HepG2 (cell line): Measurements from ENCODE around the gene URGCP. TPM values are rescaled to one million over a fixed set of nuclear protein-coding genes. Genes with fewer than 3 reads are reported as not detected.

Experiments
- CCAR2 ChIP-seq: fragments of 200-400 bp; formaldehyde crosslinking; optimal IDR thresholded peaks from 2 replicates; pipeline ENCODE3; 2018; ENCODE audit warnings: low read depth, mild to moderate bottlenecking, low read length, moderate library complexity
- CSRNP2 ChIP-seq: sonication (generic); formaldehyde crosslinking; conservative IDR thresholded peaks from 2 replicates; pipeline ENCODE4 v1.8.0; 2022; ENCODE audit warnings: low read depth, missing genetic modification reagents
- CTCF ChIP-seq: sonication (generic); formaldehyde crosslinking; IDR thresholded peaks from 2 replicates; pipeline ENCODE4 v1.5.0; 2020; ENCODE audit warnings: mild to moderate bottlenecking, missing genetic modification reagents, moderate library complexity
- DBP ChIP-seq: sonication (generic); formaldehyde crosslinking; IDR thresholded peaks from 2 replicates; pipeline ENCODE4 v1.4.0; 2020; ENCODE audit warnings: missing genetic modification reagents; ENCODE audit errors: not compliant biosample characterization
- EP300 ChIP-seq, 3 experiments: sonication (generic) in 1 of 3; formaldehyde crosslinking in 1 of 3; IDR thresholded peaks; 2 replicates each; pipeline versions ENCODE4 v1.5.1 to v1.6.1; 2011 to 2020; ENCODE audit warnings: low read depth in 2 of 3, low read length in 2 of 3, borderline replicate concordance in 1 of 3, improper control_type of control experiment in 1 of 3, mild to moderate bottlenecking in 1 of 3, missing genetic modification reagents in 1 of 3, moderate library complexity in 1 of 3
- GATA4 ChIP-seq: sonication (generic); IDR thresholded peaks from 2 replicates; pipeline ENCODE4 v1.6.1; 2016; ENCODE audit warnings: antibody characterized with exemption, low read depth, borderline replicate concordance
- GRHL1 ChIP-seq: sonication (generic); formaldehyde crosslinking; conservative IDR thresholded peaks from 2 replicates; pipeline ENCODE4 v1.8.0; 2022; ENCODE audit warnings: missing genetic modification reagents
- HDAC1 ChIP-seq: sonication (generic); formaldehyde crosslinking; IDR thresholded peaks from 2 replicates; pipeline ENCODE4 v1.5.1; 2020; ENCODE audit warnings: mild to moderate bottlenecking, missing genetic modification reagents
- MXD1 ChIP-seq: sonication (generic); formaldehyde crosslinking; IDR thresholded peaks from 2 replicates; pipeline ENCODE4 v1.4.0; 2020; ENCODE audit warnings: mild to moderate bottlenecking, missing genetic modification reagents
- NKX3-1 ChIP-seq: sonication (generic); formaldehyde crosslinking; IDR thresholded peaks from 2 replicates; pipeline ENCODE4 v1.5.0; 2020; ENCODE audit warnings: missing genetic modification reagents
- NR2F2 ChIP-seq: IDR thresholded peaks from 2 replicates; pipeline ENCODE4 v1.6.1; 2012; ENCODE audit warnings: low read depth, inconsistent platforms, borderline replicate concordance
- RELA ChIP-seq: sonication (generic); formaldehyde crosslinking; IDR thresholded peaks from 2 replicates; pipeline ENCODE4 v1.4.0; 2020; ENCODE audit warnings: missing genetic modification reagents
- SATB2 ChIP-seq: sonication (generic); formaldehyde crosslinking; IDR thresholded peaks from 2 replicates; pipeline ENCODE4 v1.5.0; 2020; ENCODE audit warnings: missing genetic modification reagents
- SRSF4 ChIP-seq: fragments of 200-400 bp; formaldehyde crosslinking; IDR thresholded peaks from one replicate; pipeline ENCODE4 v1.6.1; 2018; ENCODE audit warnings: mild to moderate bottlenecking, low read depth, low read length, moderate library complexity; ENCODE audit not compliant: poor library complexity, severe bottlenecking
- ZBTB25 ChIP-seq: IDR thresholded peaks from 2 replicates; pipeline ENCODE4 v1.6.1; 2018; ENCODE audit warnings: missing genetic modification reagents
- ZNF17 ChIP-seq: sonication (generic); formaldehyde crosslinking; IDR thresholded peaks from 2 replicates; pipeline ENCODE4 v1.5.0; 2020; ENCODE audit warnings: mild to moderate bottlenecking, missing genetic modification reagents
- ZNF292 ChIP-seq: sonication (generic); formaldehyde crosslinking; IDR thresholded peaks from 2 replicates; pipeline ENCODE4 v1.8.1; 2022; ENCODE audit warnings: mild to moderate bottlenecking, low read depth, missing genetic modification reagents, borderline replicate concordance
- ZNF432 ChIP-seq: sonication (generic); formaldehyde crosslinking; IDR thresholded peaks from 2 replicates; pipeline ENCODE4 v1.5.0; 2020; ENCODE audit warnings: missing genetic modification reagents, mild to moderate bottlenecking, borderline replicate concordance
- ZNF546 ChIP-seq: sonication (generic); formaldehyde crosslinking; conservative IDR thresholded peaks from 2 replicates; pipeline ENCODE4 v1.8.1; 2023; ENCODE audit warnings: mild to moderate bottlenecking, missing genetic modification reagents
- ZNF598 ChIP-seq: sonication (generic); formaldehyde crosslinking; IDR thresholded peaks from 2 replicates; pipeline ENCODE4 v1.5.1; 2020; ENCODE audit warnings: mild to moderate bottlenecking, missing genetic modification reagents, borderline replicate concordance
- ZZZ3 ChIP-seq: sonication (generic); formaldehyde crosslinking; IDR thresholded peaks from 2 replicates; pipeline ENCODE4 v1.4.0; 2020; ENCODE audit warnings: missing genetic modification reagents, mild to moderate bottlenecking, borderline replicate concordance
- polyA plus RNA-seq, 8 experiments: library from polyadenylated mRNA; depleted of rRNA in 3 of 8; stranded (reverse) in 7 of 8; unstranded in 1 of 8; fragments of >200 nt; fragmentation: Illumina TruSeq in 4 of 8; extraction: Trizol in 4 of 8; gene quantifications; 2 replicates each; pipeline versions ENCODE4 v1.2.1 to v1.2.3, GENCODE V29; 2011 to 2016; ENCODE audit warnings: low read depth in 4 of 8, missing spikeins in 1 of 8, mixed read lengths in 1 of 8; ENCODE audit not compliant: insufficient read depth in 1 of 8
- total RNA-seq, 5 experiments: library from RNA; depleted of rRNA; stranded (reverse); fragments of >200 nt; fragmentation: Illumina TruSeq; extraction: Trizol; gene quantifications; 2 replicates each; pipeline ENCODE4 v1.2.3, GENCODE V29; 2016; ENCODE audit warnings: low read depth in 1 of 5

URGCP gene
- total and polyA plus RNA-seq, 2 of the 13 experiments (the other 11 are each of a cell fraction or from before 2014, with no cell fraction given) = 22.3 to 25.8 TPM

GRCh38 chr7:43905209-43905946, 1.0 kb downstream of the URGCP start (continued):
- TF ChIP-seq CTCF (peak; percentile 41), RELA (CRISPR knock-in tag) (no peak), MXD1 (no peak), ZNF546 (CRISPR knock-in tag) (no peak), GRHL1 (CRISPR knock-in tag) (no peak), SATB2 (CRISPR knock-in tag) (no peak), ZNF598 (no peak), ZNF432 (CRISPR knock-in tag) (no peak), ZNF292 (peak; percentile 54; the same call in 1 of the 2 replicates), NR2F2 (peak; percentile 84), EP300 (IDR thresholded peaks at IDR 0.05; ENCODE audit: low read depth in 2 of 2, low read length in 2 of 2) (peak; percentile 26 to 67; a peak in 2 of 4 replicates), EP300 (CRISPR knock-in tag; IDR thresholded peaks at IDR 0.05; ENCODE audit: borderline replicate concordance) (peak; percentile 51; the same call in 1 of the 2 replicates), ZZZ3 (CRISPR knock-in tag) (peak; percentile 72; the same call in 1 of the 2 replicates), NKX3-1 (CRISPR knock-in tag) (no peak), SRSF4 (no peak), DBP (CRISPR knock-in tag) (no peak), ZBTB25 (CRISPR knock-in tag) (no peak), HDAC1 (CRISPR knock-in tag) (peak; percentile 93), CSRNP2 (CRISPR knock-in tag) (no peak), GATA4 (no peak), CCAR2 (no peak), ZNF17 (CRISPR knock-in tag) (no peak)
